GM20431 (cell line): ENCODE results near the gene BNIP2.

Experiments
- in situ Hi-C: fragments of 300-500 bp; cut with MseI, MboI; formaldehyde crosslinking; loops from one replicate; pipeline ENCODE4 v1.15.0; 2020; ENCODE audit warnings: low sequenced_read_pairs; ENCODE audit not compliant: unreplicated experiment

BNIP2 gene

GRCh38 chr15:59691194-59691805 lies 2.2 kb upstream of the BNIP2 start:
- in situ Hi-C loops = no loop called here

DNA sequence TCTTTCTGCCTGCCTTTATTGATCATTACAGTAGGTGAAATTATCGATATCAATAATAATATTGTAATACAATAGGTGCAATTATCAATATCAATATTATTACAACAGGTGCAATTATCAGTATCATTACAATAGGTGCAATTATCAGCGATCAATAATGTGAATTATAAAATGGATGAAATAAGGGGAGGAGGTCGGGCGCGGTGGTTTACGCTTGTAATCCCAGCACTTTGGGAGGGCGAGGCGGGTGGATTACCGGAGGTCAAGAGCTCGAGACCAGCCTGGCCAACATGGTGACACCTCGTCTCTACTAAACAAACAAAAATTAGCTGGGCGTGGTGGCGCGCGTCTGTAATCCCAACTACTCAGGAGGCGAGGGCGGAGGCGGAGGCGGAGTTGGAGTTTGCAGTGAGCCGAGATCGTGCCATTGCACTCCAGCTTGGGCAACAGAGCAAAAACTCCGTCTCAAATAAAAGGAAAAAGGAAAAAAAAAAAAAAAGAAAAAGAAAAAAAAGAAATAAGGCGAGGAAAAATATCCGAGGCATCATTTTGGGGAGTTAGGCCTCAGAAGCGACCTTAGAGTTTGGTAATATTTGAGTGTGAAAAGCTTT lies 611 bp upstream of the BNIP2 start:
- in situ Hi-C loops = no loop called here

DNA sequence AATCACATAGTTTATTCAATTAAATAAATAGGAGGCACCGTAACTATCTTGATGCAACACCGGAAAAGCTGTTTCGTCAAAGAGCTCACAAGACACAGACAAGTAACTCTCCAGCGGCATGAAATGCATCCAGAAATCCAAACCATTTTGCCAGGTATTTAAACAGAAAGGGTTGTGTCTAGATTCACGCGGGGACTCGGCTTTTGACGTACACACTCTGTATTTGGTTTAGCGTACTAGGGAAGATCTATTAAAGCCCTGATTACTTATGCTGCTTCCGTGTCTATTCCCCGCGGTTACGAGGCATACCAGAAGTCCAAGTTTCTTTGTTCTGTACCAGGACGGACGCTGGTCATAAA lies 718 bp downstream of the BNIP2 start:
- in situ Hi-C loops = no loop called here

- in situ Hi-C loops = no loop called here
Observed at GRCh38 chr15:59687836-59688235, 1.3 kb downstream of the BNIP2 start.

GRCh38 chr15:59686389-59686788 lies 2.7 kb downstream of the BNIP2 start:
- in situ Hi-C loops = no loop called here

- in situ Hi-C loops = no loop called here
Observed at GRCh38 chr15:59685737-59686297, 3.3 kb downstream of the BNIP2 start.

- in situ Hi-C loops = no loop called here
Observed at GRCh38 chr15:59680870-59681269, 8.2 kb downstream of the BNIP2 start.

GRCh38 chr15:59680346-59680745 lies 8.8 kb downstream of the BNIP2 start:
- in situ Hi-C loops = no loop called here

GRCh38 chr15:59678620-59679019 lies 10.5 kb downstream of the BNIP2 start:
- in situ Hi-C loops = no loop called here

DNA sequence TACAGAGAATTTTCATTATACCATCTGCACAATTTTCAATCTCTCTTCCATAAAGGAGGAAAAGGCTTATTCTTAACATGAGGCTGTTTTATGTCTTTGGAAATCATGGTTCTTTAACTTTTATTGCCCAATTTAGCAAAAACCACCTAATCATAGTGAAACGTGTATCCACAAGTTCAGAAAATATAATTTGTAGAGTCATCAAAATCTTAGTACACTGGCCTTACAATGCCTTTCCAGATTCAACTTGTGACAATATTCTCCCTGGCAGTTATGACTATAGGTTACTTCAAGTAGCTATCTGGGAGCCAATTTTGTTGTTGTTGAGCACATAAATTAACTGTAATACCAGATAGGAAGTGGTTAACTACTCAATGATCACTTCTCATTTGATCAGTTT lies 10.9 kb downstream of the BNIP2 start:
- in situ Hi-C loops = no loop called here

- in situ Hi-C loops = no loop called here
Observed at GRCh38 chr15:59676565-59676964, 12.6 kb downstream of the BNIP2 start.

DNA sequence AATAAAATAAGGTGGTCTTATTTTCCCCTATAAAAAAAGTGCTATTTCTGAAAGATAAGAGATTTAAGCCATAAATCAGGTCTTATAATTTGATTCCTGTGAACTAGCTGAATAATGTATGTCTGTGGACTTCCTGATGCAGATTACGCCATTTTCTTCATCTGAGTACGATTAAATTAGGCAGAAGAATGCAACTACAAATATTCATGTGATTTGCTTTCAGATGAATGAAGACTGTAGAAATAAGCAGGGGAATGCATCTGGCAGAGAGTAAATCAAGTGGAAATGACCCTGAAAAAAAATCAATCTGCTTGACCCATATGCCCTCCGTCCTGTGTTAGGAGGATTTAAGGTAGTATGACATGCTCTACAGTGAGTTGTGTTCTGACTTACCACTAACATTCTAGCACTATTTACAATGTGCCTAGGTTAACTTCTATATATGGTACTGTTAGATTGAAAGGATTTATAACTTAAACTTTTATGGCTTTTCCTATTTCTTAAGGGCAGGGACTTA lies 14.7 kb downstream of the BNIP2 start:
- in situ Hi-C loops = no loop called here

DNA sequence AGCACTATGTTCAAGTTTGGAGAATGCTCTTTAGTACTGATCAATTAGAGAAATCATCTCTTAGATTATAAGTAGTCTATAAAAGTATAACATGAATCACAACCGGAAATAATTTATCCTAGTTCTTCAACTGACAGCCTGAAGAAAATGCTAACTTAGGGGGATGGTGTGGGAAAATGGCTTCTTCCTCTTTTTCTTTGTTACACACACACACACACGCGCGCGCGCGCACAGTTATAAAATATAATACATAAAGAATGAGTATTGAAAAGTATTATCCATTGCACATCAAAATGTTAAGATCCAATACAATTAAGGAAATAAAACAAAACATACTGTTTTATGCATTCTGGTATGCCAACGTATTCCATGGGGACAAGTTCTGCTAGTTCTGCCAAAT lies 20.6 kb downstream of the BNIP2 start:
- in situ Hi-C loops = no loop called here

- in situ Hi-C loops = no loop called here
Observed at GRCh38 chr15:59662260-59662659, 26.9 kb downstream of the BNIP2 start.

DNA sequence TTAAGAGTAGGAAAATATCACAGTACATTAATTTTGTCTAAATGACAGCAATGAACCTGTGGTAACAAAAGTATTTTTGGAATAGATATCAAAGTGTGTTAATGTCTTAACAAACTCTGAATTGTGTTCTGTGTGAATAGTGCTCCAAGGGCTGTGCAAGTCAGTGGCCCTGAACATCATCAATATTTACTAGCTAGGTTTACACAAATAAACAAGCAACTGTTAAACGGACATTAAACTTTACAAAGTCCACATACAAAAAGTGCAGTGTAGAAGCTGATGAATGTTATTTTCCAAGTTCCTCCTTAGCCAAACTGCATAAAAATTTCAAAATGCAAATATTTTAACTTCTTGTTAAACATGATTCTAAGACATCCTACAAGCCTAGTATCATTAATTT lies 29.8 kb downstream of the BNIP2 start:
- in situ Hi-C loops = no loop called here

DNA sequence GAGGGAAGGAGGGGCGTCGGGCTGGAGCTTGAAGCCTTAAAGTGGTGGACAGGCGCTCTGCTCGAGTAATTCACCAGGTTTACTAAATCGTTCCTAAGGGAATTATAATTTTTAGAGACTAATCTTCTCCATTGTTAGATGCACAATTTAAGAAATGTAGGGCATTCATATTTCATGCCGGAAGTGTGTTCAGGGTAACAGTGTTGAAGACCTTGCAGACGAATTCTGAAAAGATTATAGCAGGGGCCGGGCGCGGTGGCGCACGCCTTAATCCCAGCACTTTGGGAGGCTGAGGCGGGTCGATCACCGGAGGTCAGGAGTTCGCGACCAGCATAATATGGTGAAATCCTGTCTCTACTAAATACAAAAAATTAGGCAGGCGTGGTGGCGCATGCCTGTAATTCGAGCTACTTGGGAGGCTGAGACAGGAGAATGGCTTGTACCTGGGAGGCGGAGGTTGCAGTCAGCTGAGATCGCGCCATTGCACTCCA lies 31.4 kb downstream of the BNIP2 start:
- in situ Hi-C loops = no loop called here

GRCh38 chr15:59656897-59657634 lies 32.1 kb downstream of the BNIP2 start, which contains the start of gene GTF2A2:
TSS of gene GTF2A2 (minus strand) at chr15:59657515. CDS start at chr15:59652277, 5,238 bp downstream.
- in situ Hi-C loops = no loop called here

- in situ Hi-C loops = no loop called here
Observed at GRCh38 chr15:59654046-59654445, 35.1 kb downstream of the BNIP2 start.

- in situ Hi-C loops = no loop called here
Observed at GRCh38 chr15:59649603-59650002, 39.5 kb downstream of the BNIP2 start.

DNA sequence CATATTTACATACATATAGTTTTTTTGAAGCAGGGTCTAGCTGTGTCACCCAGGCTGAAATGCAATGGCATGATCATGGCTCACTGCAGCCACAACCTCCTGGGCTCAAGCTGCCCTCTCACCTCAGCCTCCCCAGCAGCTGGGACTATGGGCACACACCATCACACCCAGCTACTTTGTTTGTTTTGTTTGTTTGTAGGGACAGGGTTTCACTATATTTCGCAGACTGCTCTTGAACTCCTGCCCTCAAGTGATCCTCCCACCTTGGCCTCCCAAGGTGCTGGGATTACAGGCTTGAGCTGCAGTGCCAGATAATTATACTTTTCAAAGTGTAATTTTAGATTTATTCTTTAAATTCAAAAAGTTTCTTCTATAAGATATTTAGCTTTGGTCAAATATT lies 42.0 kb downstream of the BNIP2 start:
- in situ Hi-C loops = no loop called here

GRCh38 chr15:59646277-59646676 lies 42.8 kb downstream of the BNIP2 start:
- in situ Hi-C loops = no loop called here
